VCaP (cell line): Measurements from ENCODE around the gene IL10.

Experiments
- H3K27ac ChIP-seq: fragments of 450-650 bp; 2 replicates; pipeline ENCODE4 v1.5.1; 2017
- TF ChIP-seq, protein P1 (sequence below): fragments of 450-650 bp; conservative IDR thresholded peaks from 2 replicates; pipeline ENCODE4 v1.5.1; 2017; ENCODE audit warnings: mild to moderate bottlenecking, moderate library complexity

The IL10 gene

GRCh38 chr1:206745301-206745700, 27.0 kb downstream of the IL10 start:
- no peak overlapping the region for H3K27ac ChIP-seq
- TF ChIP-seq, protein P1, sequence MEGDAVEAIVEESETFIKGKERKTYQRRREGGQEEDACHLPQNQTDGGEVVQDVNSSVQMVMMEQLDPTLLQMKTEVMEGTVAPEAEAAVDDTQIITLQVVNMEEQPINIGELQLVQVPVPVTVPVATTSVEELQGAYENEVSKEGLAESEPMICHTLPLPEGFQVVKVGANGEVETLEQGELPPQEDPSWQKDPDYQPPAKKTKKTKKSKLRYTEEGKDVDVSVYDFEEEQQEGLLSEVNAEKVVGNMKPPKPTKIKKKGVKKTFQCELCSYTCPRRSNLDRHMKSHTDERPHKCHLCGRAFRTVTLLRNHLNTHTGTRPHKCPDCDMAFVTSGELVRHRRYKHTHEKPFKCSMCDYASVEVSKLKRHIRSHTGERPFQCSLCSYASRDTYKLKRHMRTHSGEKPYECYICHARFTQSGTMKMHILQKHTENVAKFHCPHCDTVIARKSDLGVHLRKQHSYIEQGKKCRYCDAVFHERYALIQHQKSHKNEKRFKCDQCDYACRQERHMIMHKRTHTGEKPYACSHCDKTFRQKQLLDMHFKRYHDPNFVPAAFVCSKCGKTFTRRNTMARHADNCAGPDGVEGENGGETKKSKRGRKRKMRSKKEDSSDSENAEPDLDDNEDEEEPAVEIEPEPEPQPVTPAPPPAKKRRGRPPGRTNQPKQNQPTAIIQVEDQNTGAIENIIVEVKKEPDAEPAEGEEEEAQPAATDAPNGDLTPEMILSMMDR: no peak

- H3K27ac ChIP-seq: no peak overlapping the region
- TF ChIP-seq, protein P1: no peak
These were observed 27.6 kb downstream of the IL10 start for GRCh38 chr1:206744683-206745082.

GRCh38 chr1:206742719-206743383, 29.4 kb downstream of the IL10 start:
- H3K27ac ChIP-seq: no peak overlapping the region
- TF ChIP-seq, protein P1: no peak

DNA sequence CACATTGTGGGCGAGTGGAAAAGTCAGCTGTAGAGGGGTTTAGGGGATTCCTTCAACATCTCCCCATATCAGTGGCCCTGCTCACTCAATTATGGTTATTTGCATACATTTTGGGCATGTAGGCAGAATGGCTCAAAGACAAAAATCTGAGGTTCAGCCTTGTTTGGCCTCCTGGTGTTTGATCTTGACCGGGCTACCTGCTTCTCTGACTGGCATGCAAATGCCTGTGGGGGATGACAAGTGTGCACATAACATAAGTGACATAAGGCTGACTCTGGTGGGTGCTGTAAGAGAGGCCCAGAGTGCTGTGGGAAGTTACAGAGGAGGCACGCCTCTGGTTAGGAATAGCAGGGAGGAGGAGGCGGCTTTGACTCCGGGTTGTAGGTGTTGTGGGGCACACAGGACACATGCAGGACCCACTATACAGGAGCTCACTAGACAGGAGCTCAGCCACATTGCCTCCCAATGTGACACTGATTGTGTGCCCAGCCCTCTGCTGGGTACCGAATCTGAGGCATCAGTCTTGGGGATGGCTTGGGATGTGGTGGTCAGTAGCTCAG, 31.1 kb downstream of the IL10 start:
- H3K27ac ChIP-seq: no peak overlapping the region
- TF ChIP-seq, protein P1: no peak

- TF ChIP-seq, protein P1: no peak
- no peak overlapping the region for H3K27ac ChIP-seq
These were observed 32.8 kb downstream of the IL10 start for GRCh38 chr1:206739411-206740076.

- no peak overlapping the region for H3K27ac ChIP-seq
- TF ChIP-seq, protein P1: peak; percentile 74
These were observed 33.6 kb downstream of the IL10 start for GRCh38 chr1:206738370-206739366.
